NCI-H187 treated with DMSO at 0.1 percent for 48 hours (cell line): ENCODE data around the gene OR2F1.

ENCODE experiments used
- DNase-seq: peaks from one replicate; lab custom pipeline; 2025; lab: John Stamatoyannopoulos, UW

Gene OR2F1

DNA sequence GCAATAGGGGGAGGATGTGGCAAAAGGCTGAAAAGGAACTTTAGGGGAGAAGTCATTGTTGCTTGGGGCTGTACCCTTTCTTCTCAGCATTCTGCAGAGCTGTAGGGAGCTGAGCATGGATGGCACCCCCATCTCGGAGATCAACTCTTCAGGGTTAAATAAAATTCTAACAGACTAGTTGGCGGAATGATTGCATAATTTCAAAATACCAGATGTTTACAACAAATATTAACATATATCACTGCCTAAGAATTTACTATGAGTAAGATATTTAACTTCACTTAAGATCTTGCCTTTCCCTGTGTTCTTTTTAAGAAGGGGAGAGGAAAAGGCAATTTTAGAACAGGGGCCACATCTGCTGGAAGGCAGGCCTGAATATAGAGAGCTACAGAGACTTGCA is 509 bp upstream of the OR2F1 start:
- no peak for DNase-seq

DNA sequence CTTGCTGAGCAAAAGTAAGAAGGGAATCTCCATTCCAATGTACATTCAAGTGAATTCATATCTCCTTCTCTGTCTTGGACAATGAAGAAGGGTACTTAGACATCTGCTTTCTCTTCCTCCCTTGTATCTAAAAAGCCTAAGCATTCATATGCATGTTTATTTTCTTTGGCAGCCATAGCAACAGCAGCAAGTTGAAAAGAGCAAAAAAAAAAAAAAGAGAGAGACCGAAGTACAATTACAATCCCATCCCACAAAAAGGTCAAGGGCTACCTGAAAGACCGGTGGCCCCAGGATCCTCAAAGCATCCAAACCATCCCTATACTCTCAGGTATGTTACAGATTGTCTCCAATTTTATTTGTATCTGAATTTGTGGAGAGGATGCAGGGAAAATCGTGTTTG is 4.1 kb downstream of the OR2F1 start:
- DNase-seq = no peak

DNA sequence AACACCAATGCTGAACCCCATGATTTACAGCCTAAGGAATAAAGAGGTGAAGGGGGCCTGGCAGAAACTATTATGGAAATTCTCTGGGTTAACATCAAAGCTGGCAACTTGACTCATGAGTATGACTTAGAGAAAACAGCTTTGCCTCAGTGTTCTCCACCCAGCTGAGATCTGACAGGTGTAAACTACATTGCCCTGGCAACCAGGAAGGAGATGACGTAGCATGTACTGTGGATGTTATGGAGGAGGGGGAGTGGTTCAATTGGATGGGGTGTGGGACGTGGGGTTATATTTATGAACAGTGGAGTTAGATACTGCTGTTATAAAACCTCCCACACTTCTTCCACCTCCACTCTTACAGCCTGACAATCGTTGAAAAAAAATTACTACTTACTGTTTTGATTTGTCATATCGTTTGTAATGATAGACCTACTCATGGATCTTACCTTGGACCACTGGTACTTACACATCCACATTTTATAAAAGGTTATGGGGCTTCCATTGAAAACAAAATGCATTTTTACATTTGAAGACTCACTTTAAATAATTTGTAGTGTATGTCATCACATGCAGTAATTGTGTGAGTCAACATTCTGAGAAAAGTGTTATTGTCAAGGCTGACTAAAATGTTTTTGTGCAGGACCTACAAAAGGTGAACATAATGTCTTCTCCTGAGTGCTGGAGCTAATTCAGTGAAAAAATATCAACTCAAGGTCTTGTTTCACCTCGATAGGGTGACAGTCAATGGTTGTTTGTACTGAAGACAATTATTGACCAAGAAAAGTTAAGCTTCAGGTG is 6.4 kb downstream of the OR2F1 start:
- no peak for DNase-seq

DNA sequence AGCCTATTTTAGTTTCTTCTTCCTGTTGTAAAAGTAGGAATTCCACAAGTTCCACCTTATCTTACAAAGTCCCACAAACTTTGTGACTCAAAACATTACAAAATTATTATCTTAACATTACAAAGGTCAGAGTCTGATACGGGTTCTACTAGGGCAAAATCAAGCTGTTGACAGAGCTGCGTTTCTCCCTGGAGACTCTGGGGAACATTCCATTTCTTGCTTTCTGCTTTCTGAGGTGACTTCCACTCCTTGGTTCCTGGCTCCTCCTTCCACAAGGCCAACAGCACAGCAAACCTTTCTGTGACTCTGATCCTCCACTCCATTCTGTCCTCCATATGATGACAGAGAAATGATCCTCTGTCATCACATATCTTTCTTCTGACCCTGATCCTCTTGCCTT is 10.6 kb downstream of the OR2F1 start:
- no peak for DNase-seq

DNA sequence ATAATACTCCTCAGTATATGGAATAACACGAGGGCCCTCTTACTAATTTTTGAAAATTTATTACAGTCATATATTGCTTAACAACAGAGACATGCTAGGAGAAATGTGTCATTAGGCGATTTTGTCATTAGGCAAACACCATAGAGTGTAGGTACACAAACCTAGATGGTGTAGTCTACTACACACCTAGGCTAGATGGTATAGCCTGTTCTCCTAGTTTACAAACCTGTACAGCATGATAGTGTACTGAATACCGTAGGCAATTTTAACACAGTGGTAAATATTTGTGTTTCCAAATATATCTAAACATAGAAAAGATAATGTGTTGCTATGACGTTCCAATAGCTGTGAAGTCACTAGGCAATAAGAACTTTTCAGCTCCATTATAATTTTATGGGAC is 12.8 kb downstream of the OR2F1 start:
- no peak for DNase-seq

DNA sequence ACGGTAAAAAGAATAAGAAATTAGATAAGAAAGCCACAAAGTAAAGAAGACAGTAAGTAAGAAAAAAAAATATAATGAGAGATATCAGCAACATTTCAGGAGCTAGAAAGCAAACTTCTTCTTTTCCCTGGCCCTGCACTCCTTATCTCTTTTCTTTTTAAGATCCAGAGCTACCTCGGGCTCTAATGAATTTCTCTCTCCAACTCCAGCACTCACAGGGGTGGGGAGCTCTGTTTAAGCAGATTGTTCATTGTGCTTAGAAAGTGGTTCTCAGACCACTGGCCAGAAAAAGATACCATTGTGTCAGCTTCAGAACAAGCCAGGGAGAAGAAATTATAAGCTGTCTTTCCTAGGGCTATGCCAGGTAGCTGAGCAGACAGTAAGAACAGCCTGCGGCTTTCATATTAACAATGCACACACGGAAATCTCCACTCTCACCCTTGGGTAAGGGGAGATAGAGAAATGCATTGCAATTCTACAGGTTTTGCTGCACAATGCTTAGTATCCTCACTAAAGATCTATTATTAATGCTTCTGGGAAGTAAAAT is 19.3 kb downstream of the OR2F1 start:
- no peak for DNase-seq

DNA sequence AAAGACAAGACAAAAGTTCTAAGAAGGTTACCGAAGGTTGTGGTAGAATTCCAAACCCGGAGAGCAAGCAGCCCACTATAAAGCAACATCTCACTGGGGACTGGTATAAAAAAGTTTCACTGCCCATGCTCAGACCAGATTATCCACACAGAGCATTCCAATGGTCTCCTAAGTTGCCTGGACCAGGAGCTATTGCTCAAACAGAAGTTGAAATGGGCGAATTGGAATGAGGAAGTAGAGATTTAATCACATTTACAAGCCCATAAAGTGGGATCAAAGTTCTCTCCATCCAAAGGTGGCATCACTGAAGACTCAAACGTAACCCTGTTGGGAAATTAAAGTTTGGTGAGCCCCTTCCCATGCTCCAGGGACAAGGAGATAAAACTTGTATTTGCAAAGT is 19.8 kb downstream of the OR2F1 start:
- DNase-seq = no peak

DNA sequence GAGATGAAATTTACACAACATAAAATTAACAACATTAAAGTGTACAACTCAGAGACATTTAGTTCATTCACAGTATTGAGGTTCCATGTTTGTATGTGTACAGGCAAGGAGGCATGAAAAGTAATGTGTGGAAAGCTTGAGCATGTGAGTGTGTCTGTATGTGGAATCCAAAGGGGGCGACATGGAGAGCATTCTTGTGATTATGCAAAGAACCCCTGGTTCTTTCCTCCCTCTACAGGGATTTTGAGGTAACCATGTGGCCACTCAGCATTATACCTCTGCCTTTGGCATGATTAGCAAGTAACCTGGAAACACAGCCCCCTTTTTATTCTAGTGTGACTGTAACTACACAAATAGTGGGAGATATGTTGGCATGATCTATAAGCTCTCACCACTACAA is 21.0 kb downstream of the OR2F1 start:
- DNase-seq = no peak

DNA sequence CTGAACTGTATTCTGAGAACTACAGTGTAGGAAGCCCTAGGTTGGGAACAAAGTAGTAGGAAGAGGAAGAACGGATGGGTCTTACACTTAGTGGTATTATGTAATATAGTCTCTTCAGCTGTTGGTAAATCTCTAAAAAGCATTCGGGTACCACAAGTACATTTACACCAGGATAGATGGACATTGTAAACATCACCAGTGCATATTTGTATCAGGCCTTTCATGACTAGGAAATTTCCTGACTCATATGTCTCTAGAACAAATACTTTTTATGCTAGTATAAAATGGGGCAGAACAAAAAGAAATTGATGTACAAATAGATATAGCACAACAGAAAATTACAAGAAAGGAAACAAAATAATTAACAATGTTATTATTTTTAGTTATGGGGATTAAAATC is 23.9 kb downstream of the OR2F1 start:
- DNase-seq = no peak

DNA sequence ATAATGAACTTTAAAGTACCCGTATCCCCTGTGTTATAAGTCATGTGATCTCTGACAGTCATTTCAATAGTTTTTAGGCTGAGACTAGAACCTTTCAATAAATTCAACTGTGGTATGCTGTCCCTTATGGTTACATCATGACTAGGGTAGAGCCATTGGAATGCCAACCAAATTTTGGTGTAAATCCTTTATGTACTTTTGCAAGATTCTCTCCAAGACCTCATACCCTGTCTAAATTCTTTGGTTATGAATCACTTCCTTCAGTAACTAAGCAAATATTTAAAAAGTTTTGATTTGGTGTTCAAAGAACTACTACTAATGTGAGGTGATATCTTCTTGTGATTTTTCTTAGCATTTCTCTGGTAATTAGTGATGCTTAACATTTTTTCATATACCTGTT is 24.7 kb downstream of the OR2F1 start:
- no peak for DNase-seq

DNA sequence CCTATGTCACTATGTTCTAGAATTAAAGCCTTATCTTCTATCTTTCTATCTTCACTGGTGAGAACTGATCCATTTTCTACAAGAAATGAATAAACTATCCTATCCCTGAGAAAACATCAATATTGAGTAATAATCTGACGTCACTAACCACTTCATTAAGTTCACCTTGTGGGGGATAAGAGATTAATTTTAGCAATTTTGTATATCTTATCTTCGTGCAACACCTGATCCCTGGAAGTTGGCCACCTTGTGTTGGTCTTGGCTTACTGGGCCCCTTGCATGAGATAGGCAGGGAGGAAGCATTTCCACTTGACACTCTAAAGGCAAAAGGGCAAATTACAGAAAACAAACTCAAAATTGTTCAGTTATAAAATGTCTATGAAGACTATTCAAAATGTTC is 25.4 kb downstream of the OR2F1 start:
- no peak for DNase-seq

DNA sequence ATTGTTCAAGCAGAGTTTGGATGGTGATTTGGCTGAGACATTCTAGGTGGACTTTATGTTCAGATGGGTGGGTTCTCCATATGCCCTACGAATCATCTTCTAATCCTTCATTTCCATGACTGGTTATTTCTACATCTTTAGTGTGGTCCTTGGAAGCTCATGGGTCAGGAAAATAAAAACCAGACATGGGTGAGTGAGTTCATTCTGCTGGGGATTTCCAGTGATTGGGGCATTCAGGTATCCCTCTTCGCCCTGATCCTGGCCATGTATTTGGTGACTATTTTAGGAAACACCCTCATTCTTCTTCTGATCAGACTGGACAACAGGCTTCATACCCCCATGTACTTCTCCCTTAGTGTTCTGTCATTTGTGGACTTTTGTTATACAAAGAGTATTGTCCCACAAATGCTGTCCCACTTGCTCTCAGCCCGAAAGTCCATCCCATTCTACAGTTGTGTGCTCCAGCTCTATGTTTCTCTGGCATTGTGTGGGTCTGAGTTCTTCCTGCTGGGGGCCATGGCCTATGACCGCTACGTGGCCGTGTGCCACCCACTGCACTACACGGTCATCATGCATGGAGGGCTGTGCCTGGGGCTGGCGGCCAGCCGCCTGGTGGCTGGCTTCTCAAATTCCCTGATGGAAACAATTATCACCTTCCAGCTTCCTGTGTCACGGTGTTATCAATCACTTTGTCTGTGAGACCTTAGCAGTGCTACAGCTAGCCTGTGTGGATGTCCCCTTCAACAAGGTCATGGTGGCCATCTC is 26.3 kb downstream of the OR2F1 start:
- no peak for DNase-seq

DNA sequence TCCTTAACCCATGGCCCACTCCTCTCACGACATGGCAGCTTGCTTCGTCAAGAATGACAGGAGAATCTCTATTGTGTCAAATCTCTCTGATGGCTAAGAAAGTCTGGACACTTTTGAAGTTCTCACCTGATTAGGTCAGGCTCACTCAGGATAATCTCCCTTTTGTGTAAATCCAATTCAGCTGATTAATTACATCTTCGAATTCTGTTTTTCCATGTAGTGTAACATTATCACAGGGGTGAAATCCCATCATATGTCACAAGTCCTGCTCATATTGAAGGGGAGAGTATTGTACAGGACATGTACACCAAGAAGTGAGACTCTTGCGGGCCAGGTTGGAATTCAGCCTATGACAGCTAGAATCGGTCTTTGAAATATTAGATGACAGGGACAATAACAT is 29.3 kb downstream of the OR2F1 start:
- no peak for DNase-seq

DNA sequence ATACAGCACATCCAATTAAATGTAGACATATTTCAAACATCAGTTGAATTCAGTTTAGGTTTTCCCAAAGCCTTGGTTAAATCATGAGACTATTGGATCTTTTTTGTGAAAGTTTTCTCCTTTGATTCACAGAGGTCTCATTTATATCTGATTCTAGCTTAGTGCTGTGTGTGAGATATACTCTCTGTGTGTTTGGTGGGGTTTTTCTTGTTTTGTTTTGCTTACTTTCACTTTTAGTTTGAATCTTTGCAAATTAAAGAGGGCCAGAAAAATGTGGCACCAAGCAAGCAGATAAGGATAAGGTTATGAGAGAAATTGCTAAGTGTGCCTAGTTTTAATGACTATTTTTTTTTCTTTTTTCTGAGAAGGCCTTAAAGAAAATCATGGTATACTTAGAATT is 32.9 kb downstream of the OR2F1 start:
- DNase-seq = no peak

DNA sequence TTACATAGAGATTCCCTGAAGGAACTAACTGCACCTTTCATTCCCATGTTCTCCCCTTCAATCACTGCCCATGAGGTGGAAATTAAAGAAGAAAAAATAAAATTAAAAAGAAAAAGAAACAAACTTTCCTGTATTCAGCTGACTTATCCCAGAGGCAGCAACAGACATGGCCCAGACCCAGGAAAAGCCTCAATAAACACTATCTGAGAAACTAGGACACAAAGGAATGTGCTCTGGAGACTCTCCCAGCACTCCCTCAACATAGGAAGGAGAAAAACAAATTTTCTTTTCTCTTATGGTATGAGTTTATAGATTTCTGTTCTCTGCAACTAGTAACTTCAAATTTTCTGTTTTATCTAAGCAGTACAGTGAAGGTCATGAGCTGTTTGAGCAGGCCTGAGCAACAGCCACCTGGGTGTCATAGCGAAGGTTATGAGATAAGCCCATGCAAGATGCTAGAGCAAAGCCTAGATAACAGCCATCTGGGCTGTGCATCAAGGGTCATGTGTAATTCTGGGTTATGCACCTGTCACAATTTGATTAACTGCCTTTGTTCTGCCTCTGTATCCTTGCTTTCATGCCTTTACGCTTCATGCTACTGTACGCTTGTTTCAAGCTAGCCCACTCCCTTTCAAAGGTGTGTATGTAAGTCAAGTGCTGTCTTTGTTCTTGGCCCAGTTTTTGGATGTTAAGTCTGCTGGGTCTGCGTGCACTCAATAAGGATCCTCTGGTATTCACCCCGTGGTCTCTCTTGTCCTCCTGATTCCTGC is 34.5 kb downstream of the OR2F1 start:
- DNase-seq = no peak

DNA sequence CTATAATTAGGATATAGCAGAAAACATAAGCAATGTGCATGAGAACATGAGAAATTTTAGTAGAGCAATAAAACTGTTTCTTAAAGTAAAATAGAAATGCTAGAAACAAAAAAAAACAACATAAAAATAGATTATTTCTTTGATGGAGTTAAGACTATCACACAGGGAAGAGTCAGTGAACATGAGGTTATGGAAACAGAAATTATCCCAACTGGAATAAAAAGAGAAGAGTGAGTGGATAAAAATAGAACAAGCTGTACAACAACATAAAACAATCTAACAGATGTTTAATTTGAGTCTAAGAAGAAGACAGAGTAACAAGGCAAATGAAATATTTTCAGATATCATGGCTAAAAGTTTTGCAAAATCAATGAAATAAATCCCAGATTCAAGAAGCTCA is 38.0 kb downstream of the OR2F1 start:
- no peak for DNase-seq

DNA sequence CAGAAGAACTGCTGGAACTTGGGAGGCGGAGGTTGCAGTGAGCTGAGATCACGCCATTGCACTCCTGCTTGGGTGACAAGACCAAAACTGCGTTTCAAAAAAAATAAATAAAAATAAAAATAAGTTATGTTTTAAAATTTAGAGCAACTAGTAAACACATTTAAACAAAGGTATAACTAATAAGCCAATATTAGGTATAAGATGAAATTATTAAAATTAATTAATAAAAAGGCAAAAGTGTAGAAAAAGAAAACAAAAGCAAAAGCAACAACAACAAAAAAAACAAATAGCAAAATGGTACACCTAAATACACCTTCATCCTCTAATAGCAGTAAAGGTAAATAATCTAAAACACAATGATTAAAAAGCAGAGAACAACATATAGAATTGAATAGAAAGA is 39.3 kb downstream of the OR2F1 start:
- no peak for DNase-seq

DNA sequence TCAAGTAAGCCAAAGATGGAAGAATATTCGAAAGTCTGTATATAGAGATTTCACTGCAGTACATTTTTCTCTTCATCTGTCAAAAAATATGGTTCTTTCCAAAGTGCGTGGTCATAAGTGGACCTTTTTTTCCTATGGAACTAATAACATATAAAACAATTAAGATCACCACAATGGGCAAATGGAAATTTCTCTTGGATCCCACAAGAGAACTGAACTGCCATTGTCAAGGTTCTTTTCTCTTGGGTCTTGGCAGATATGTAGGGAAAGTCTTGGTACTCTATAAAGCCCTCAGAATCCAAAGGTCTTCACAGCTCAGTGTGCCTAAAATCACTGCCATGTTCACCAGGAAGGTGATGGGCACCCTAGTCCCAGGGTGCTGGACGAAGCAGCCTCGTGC is 45.4 kb downstream of the OR2F1 start, which contains the start of gene OR6B1:
TSS of gene OR6B1 (plus strand) at position 301 of the 400 bp plus-strand sequence. CDS start 3,677 bp downstream, outside the sequence.
- no peak for DNase-seq

DNA sequence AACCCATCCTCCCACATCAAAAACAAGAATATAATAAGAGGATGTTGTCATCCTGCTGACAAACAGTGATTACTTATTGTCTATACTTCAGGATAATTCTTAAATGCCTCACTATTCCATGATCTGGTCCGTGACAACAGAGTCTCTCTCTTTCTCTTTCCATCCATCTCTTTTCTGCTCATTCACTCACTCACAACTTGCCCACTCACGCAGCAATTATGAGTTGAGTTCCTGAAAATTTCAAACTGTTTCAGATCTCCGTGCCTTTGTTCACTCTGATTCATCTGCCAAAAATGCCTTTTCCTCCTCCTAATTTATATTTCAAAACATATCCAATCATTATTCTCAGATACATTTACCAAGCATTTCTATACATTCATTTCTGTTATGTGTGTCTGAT is 46.9 kb downstream of the OR2F1 start:
- no peak for DNase-seq

DNA sequence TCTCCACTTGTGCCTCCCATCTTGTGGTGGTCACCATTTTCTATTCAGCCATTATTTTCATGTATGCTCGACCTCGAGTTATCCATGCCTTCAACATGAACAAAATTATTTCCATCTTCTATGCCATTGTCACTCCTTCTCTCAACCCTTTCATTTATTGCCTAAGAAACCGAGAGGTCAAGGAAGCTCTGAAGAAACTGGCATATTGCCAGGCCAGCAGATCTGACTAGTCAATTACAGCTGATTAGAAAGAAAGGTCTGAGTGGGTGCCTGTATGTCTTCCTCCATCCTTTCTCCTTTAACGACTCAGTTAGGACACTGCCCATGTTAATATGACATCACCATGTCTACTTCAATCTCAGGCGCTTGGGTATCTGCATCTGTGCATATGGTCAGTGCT is 50.1 kb downstream of the OR2F1 start:
- no peak for DNase-seq

DNA sequence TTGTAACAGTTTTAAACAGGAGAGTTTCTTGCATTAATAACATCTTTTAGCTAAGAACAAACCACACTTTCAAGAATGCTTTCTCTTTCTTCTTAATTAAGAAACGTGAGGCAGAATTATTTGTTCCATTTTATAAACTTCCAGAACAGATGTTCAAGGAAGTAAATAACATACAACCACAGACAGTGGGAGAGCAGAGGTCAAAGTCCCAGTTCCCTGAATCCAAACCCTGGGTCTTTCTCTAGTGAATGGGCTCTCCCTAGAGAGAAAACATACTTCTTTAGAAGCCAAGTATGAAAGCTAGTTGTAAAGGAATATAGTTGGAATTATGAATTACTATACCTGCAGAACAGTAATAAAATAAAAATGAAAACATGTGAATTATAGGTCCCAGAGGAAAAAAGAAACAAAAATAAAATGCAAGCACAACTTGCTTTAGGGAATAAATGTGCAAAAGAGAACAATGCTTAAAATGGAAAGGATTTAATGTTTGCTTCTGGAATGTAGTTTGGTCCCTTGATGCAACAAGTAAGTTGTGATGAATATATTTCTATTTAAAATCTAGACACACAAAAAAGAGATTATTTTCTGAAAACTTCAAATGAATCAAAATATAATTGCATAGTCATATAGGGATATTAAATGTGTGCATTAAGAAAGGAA is 51.5 kb downstream of the OR2F1 start:
- no peak for DNase-seq

DNA sequence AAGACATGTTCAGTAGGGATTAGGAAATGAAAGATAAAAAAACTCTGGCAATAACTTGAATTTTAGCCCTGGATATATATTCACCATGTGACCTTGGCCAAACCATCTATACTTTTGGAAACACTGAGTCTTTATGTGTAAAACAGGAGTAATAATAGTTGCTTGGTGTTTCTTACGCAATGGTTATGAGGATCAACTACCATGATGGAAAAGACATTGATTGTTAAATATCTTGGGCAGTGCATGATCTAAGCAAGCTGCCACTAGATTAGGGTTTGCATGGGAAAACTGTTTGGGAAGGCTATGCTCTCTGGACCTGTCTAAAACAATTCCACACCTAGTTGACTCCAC is 52.0 kb downstream of the OR2F1 start:
- DNase-seq = no peak
